Epithelial cell of esophagus (primary cell): Measurements from ENCODE around the gene SLC10A7.
A peak's percentile ranks its signal among the peaks of the same experiment; 100 is the strongest.

Experiments used
- DNase-seq: peaks from one replicate; pipeline ENCODE4 v3.0.0; 2010; ENCODE audit warnings: low read depth
- H3K4me3 ChIP-seq: 2 replicates; pipeline ENCODE4 v1.5.1; 2011; ENCODE audit warnings: mild to moderate bottlenecking, low read length, control low read depth
- TF ChIP-seq, protein P1 (sequence below): IDR thresholded peaks from 2 replicates; pipeline ENCODE4 v1.5.1; 2011; ENCODE audit warnings: low read depth, mild to moderate bottlenecking, low read length, control low read depth, inconsistent platforms; ENCODE audit not compliant: insufficient read depth; ENCODE audit errors: missing control alignments

The SLC10A7 gene

GRCh38 chr4:146333187-146333894, 188.4 kb downstream of the SLC10A7 start:
- H3K4me3 ChIP-seq: no peak overlapping the region

GRCh38 chr4:146330392-146330791, 191.3 kb downstream of the SLC10A7 start:
- no peak overlapping the region for H3K4me3 ChIP-seq
- TF ChIP-seq, protein P1, sequence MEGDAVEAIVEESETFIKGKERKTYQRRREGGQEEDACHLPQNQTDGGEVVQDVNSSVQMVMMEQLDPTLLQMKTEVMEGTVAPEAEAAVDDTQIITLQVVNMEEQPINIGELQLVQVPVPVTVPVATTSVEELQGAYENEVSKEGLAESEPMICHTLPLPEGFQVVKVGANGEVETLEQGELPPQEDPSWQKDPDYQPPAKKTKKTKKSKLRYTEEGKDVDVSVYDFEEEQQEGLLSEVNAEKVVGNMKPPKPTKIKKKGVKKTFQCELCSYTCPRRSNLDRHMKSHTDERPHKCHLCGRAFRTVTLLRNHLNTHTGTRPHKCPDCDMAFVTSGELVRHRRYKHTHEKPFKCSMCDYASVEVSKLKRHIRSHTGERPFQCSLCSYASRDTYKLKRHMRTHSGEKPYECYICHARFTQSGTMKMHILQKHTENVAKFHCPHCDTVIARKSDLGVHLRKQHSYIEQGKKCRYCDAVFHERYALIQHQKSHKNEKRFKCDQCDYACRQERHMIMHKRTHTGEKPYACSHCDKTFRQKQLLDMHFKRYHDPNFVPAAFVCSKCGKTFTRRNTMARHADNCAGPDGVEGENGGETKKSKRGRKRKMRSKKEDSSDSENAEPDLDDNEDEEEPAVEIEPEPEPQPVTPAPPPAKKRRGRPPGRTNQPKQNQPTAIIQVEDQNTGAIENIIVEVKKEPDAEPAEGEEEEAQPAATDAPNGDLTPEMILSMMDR: no peak
- peak; percentile 47 for DNase-seq

More at GRCh38 chr4:146333187-146333894, 188.4 kb downstream of the SLC10A7 start:
- TF ChIP-seq, protein P1: no peak
- DNase-seq: peak; percentile 64

DNA sequence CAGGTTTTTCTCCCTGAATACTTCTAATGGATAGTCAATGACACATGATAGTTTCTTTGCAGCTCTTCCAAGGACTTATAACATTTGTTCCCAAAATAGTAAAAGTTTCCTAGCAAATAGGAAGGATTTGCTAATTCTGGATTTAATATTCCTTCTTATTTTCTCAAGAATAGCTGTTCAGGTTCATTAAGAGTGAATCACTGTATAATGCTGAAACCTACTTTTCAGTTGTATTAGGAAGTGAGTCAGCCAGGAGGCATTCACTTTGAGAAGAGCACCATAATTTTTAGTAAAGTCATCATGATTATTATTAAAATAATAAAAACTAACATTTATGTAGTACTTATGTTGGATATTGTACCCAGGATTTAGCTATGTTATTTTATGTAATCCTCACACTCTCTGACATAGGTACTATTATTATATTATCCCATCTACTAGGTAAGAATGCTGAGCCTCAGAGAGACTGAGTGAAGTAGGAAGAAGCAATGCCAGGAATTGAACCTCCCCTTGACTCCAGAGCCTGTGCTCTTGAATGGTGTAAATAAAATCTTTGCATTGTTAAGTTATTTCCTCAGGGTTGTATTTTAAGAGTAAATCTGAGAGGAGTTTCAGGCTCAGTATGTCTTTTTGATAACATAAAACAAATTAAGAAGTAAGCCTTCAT, 192.6 kb downstream of the SLC10A7 start:
- TF ChIP-seq, protein P1: no peak
- DNase-seq: peak; percentile 71
- H3K4me3 ChIP-seq: no peak overlapping the region

GRCh38 chr4:146327859-146328650, 193.7 kb downstream of the SLC10A7 start:
- TF ChIP-seq, protein P1: no peak
- no peak for DNase-seq
- no peak overlapping the region for H3K4me3 ChIP-seq

- no peak for DNase-seq
- TF ChIP-seq, protein P1: no peak
These were observed 202.8 kb downstream of the SLC10A7 start for GRCh38 chr4:146318894-146319293.

GRCh38 chr4:146317783-146318182, 204.0 kb downstream of the SLC10A7 start:
- no peak overlapping the region for H3K4me3 ChIP-seq
- TF ChIP-seq, protein P1: no peak
- no peak for DNase-seq

More at GRCh38 chr4:146318894-146319293, 202.8 kb downstream of the SLC10A7 start:
- H3K4me3 ChIP-seq: no peak overlapping the region
